Endothelial cell (in vitro differentiated cells): ENCODE data around the gene EIF4G3. TPM values are rescaled to one million over a fixed set of nuclear protein-coding genes. Genes with fewer than 3 reads are reported as not detected.

Source experiments
- DNase-seq: peaks from one replicate; pipeline ENCODE4 v3.0.0; 2021; ENCODE audit warnings: low spot score
- H3K27ac Mint-ChIP-seq: one replicate; pipeline ENCODE4 v1.8.0; 2021; ENCODE audit warnings: mixed read lengths, inconsistent platforms; ENCODE audit not compliant: unreplicated experiment
- H3K27me3 Mint-ChIP-seq: one replicate; pipeline ENCODE4 v1.8.0; 2021; ENCODE audit warnings: mild to moderate bottlenecking, moderate library complexity, mixed read lengths, inconsistent platforms; ENCODE audit not compliant: unreplicated experiment
- H3K36me3 Mint-ChIP-seq: one replicate; pipeline ENCODE4 v1.8.0; 2021; ENCODE audit warnings: mild to moderate bottlenecking, low read depth, mixed read lengths, inconsistent platforms; ENCODE audit not compliant: unreplicated experiment
- H3K4me1 Mint-ChIP-seq: one replicate; pipeline ENCODE4 v1.8.0; 2021; ENCODE audit warnings: mild to moderate bottlenecking, mixed read lengths, inconsistent platforms; ENCODE audit not compliant: unreplicated experiment
- H3K4me3 Mint-ChIP-seq: one replicate; pipeline ENCODE4 v1.8.0; 2021; ENCODE audit warnings: mild to moderate bottlenecking, mixed read lengths, inconsistent platforms; ENCODE audit not compliant: unreplicated experiment
- H3K9me3 Mint-ChIP-seq: one replicate; pipeline ENCODE4 v1.8.0; 2021; ENCODE audit warnings: mixed read lengths, inconsistent platforms; ENCODE audit not compliant: unreplicated experiment
- CTCF ChIP-seq: fragments of 200-600 bp; sonication (generic); IDR thresholded peaks from one replicate; pipeline ENCODE4 v1.5.0; 2021; ENCODE audit warnings: antibody characterized with exemption; ENCODE audit not compliant: unreplicated experiment
- microRNA-seq: library from miRNA; unstranded; fragments of <30 nt; microRNA quantifications from one replicate; pipeline ENCODE4, GENCODE V29; 2020; ENCODE audit not compliant: unreplicated experiment
- total RNA-seq: library from RNA; stranded (reverse); fragmentation: NEBNext Ultra II Directional; extraction: Animal tissue kit (Norgen Biotek cat#: 25700); gene quantifications from one replicate; pipeline ENCODE4 v1.2.1, GENCODE V29; 2021; ENCODE audit not compliant: unreplicated experiment

Gene EIF4G3
- total RNA-seq, 1 donor from 2014 or later = 87.6 TPM

- H3K27me3 Mint-ChIP-seq = no peaks in the 10 kb centered on the region
- H3K4me1 Mint-ChIP-seq = no peaks in the 10 kb centered on the region
- no peaks in the 10 kb centered on the region for H3K9me3 Mint-ChIP-seq
- peaks cover 32% of the 10 kb centered on the region for H3K36me3 Mint-ChIP-seq
- H3K27ac Mint-ChIP-seq = no peak overlapping the region
- DNase-seq = no peak
- TF ChIP-seq CTCF = no peak
- H3K4me3 Mint-ChIP-seq = no peak overlapping the region
Measured at GRCh38 chr1:20767271-20767670, 409.4 kb downstream of the EIF4G3 start.

GRCh38 chr1:20763417-20763816, 413.3 kb downstream of the EIF4G3 start:
- TF ChIP-seq CTCF = no peak
- Mint-ChIP-seq H3K27ac (no peak overlapping the region), H3K9me3 (no peaks in the 10 kb centered on the region), H3K27me3 (no peaks in the 10 kb centered on the region), H3K4me1 (no peaks in the 10 kb centered on the region), H3K36me3 (peaks cover 43% of the 10 kb centered on the region), H3K4me3 (no peak overlapping the region)
- DNase-seq = no peak

GRCh38 chr1:20760322-20760721, 416.4 kb downstream of the EIF4G3 start:
- Mint-ChIP-seq H3K4me3 (no peak overlapping the region), H3K27me3 (no peaks in the 10 kb centered on the region), H3K27ac (no peak overlapping the region), H3K36me3 (peaks cover 32% of the 10 kb centered on the region), H3K9me3 (no peaks in the 10 kb centered on the region), H3K4me1 (no peaks in the 10 kb centered on the region)
- TF ChIP-seq CTCF = no peak
- no peak for DNase-seq

Small RNAs within 50 kb of the gene (microRNA-seq; reads per million reads assigned to microRNA genes)
- gene MIR1256 = 0.42 reads per million

Other genes starting within 250 kb of the EIF4G3 start
- 328 TPM for gene ECE1, start 113.6 kb upstream of the EIF4G3 start, total RNA-seq